Endothelial cell (in vitro differentiated cells): Measurements from ENCODE around the gene AKR1C1. TPM values are rescaled to one million over a fixed set of nuclear protein-coding genes. Genes with fewer than 3 reads are reported as not detected.
"Not testable (repeated sequence)": the region's sequence is repeated elsewhere in the genome, so short reads cannot be mapped to it uniquely, and the experiment has no call there.

Source experiments
- DNase-seq: peaks from one replicate; pipeline ENCODE4 v3.0.0; 2021; ENCODE audit warnings: low spot score
- H3K27ac Mint-ChIP-seq: one replicate; pipeline ENCODE4 v1.8.0; 2021; ENCODE audit warnings: mixed read lengths, inconsistent platforms; ENCODE audit not compliant: unreplicated experiment
- H3K27me3 Mint-ChIP-seq: one replicate; pipeline ENCODE4 v1.8.0; 2021; ENCODE audit warnings: mild to moderate bottlenecking, moderate library complexity, mixed read lengths, inconsistent platforms; ENCODE audit not compliant: unreplicated experiment
- H3K36me3 Mint-ChIP-seq: one replicate; pipeline ENCODE4 v1.8.0; 2021; ENCODE audit warnings: mild to moderate bottlenecking, low read depth, mixed read lengths, inconsistent platforms; ENCODE audit not compliant: unreplicated experiment
- H3K4me1 Mint-ChIP-seq: one replicate; pipeline ENCODE4 v1.8.0; 2021; ENCODE audit warnings: mild to moderate bottlenecking, mixed read lengths, inconsistent platforms; ENCODE audit not compliant: unreplicated experiment
- H3K4me3 Mint-ChIP-seq: one replicate; pipeline ENCODE4 v1.8.0; 2021; ENCODE audit warnings: mild to moderate bottlenecking, mixed read lengths, inconsistent platforms; ENCODE audit not compliant: unreplicated experiment
- H3K9me3 Mint-ChIP-seq: one replicate; pipeline ENCODE4 v1.8.0; 2021; ENCODE audit warnings: mixed read lengths, inconsistent platforms; ENCODE audit not compliant: unreplicated experiment
- total RNA-seq: library from RNA; stranded (reverse); fragmentation: NEBNext Ultra II Directional; extraction: Animal tissue kit (Norgen Biotek cat#: 25700); gene quantifications from one replicate; pipeline ENCODE4 v1.2.1, GENCODE V29; 2021; ENCODE audit not compliant: unreplicated experiment

AKR1C1 gene
- total RNA-seq, 1 donor from 2014 or later, result 1.6 TPM

DNA sequence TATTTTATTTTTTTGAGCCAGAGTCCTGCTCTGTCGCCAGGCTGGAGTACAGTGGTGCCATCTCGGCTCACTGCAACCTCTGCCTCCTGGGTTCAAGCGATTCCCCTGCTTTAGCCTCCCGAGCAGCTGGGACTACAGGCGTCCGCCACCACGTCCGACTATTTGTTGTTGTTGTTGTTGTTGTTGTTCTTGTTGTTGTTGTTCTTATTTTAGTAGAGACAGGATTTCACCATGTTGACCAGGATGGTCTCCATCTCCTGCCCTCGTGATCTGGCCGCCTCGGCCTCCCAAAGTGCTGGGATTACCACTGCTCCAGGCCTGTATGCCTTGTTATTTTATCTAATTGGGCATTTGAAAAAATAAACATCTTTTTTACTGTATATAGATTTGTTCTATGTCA is 1.7 kb upstream of the AKR1C1 start:
- DNase-seq, H3K36me3 Mint-ChIP-seq, H3K4me3 Mint-ChIP-seq, H3K27ac Mint-ChIP-seq, H3K9me3 Mint-ChIP-seq, H3K4me1 Mint-ChIP-seq, H3K27me3 Mint-ChIP-seq: not testable (repeated sequence)

DNA sequence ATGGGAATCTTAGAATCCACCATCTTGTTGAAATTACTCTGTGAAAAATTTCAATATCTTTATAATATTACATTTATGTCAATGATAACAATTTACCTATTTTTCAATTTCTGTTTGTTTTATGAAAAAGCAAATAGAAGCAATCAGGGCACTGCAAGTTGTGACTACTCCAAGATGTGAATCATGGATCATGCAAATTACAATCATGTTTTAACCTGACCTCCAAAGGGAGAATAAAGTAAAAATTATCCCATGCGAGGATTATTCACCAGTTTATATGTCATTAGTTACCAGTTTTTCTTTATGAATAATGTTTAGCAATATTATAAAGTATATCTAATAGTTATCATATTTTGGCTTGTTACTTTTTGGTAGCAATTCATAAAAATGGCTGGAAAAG is 907 bp upstream of the AKR1C1 start:
- not testable (repeated sequence) for H3K9me3 Mint-ChIP-seq, H3K36me3 Mint-ChIP-seq, H3K27ac Mint-ChIP-seq, H3K27me3 Mint-ChIP-seq, H3K4me3 Mint-ChIP-seq, H3K4me1 Mint-ChIP-seq, DNase-seq

DNA sequence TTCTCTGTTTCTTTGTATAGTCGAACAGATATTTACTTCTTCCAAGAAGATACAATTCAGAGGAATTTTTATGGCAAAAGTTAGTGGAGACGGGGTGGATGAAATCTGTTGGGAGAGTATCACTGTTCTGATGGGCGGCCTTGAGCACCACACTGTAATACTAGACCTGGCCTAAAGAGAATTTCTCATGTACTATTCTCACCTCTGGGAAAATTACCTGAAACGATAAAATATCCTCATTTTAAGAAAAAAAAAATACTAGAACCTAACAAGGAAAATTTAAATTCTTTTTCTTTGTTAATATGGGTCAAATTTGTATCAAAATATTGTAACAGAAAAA is 570 bp downstream of the AKR1C1 start:
- H3K27me3 Mint-ChIP-seq, H3K9me3 Mint-ChIP-seq, H3K36me3 Mint-ChIP-seq: not testable (repeated sequence)

DNA sequence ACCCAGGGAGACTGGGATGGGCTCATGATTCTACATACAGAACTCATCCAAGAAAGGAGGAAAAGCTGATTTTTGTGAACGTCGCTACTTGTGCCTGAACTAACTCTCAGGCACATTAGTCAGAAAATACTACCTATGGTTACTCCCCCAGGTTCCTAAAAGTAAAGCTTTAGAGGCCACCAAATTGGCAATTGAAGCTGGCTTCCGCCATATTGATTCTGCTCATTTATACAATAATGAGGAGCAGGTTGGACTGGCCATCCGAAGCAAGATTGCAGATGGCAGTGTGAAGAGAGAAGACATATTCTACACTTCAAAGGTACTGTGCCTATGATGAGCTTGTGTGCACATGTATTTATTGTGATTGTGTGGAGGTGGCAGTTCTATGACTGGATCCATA is 2.5 kb downstream of the AKR1C1 start:
- not testable (repeated sequence) for H3K36me3 Mint-ChIP-seq, H3K27me3 Mint-ChIP-seq, H3K4me3 Mint-ChIP-seq, DNase-seq, H3K4me1 Mint-ChIP-seq, H3K9me3 Mint-ChIP-seq, H3K27ac Mint-ChIP-seq

More for the DNA sequence above, 570 bp downstream of the AKR1C1 start:
- H3K4me3 Mint-ChIP-seq, DNase-seq, H3K27ac Mint-ChIP-seq, H3K4me1 Mint-ChIP-seq: not testable (repeated sequence)

DNA sequence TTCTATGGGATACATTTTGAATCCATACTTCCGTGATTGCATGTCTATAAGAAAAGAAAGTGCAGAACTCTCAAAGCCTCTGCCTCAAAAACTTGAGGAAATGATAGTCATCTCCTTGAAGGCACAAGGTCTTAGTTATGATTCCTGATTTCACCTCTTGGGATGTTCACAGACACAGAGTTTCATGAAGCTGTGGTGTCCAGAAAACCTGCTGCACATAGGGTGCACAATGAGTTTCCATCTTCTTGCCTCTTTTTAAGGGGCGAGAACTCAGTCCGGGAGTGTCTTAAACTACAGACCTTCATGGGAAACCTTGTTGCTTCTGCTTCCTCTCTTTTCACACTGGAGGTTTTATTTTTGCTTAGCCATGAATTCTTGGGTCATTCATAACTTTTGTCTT is 4.0 kb downstream of the AKR1C1 start:
- DNase-seq, H3K4me1 Mint-ChIP-seq, H3K36me3 Mint-ChIP-seq, H3K9me3 Mint-ChIP-seq, H3K27ac Mint-ChIP-seq, H3K27me3 Mint-ChIP-seq, H3K4me3 Mint-ChIP-seq: not testable (repeated sequence)

DNA sequence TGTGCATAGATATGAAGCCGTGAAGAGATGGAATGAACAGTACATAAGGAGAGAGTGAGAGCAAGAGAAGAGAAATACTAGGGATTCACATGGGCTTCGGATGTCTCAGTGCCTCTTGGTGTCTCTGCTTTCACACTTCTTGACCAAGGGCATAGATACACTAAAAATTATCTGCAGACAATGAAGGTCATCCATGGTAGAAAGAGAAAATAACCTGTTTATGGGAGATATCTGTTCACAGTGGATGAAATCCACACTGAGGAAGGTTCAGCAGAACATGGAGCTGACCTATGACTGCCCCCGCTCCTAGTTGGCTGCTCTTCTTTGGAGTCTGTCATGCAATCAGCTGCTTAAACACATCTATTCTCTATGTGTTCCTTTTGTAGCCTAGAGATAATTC is 6.1 kb downstream of the AKR1C1 start:
- not testable (repeated sequence) for H3K9me3 Mint-ChIP-seq, DNase-seq, H3K4me3 Mint-ChIP-seq, H3K27ac Mint-ChIP-seq, H3K36me3 Mint-ChIP-seq, H3K4me1 Mint-ChIP-seq, H3K27me3 Mint-ChIP-seq

DNA sequence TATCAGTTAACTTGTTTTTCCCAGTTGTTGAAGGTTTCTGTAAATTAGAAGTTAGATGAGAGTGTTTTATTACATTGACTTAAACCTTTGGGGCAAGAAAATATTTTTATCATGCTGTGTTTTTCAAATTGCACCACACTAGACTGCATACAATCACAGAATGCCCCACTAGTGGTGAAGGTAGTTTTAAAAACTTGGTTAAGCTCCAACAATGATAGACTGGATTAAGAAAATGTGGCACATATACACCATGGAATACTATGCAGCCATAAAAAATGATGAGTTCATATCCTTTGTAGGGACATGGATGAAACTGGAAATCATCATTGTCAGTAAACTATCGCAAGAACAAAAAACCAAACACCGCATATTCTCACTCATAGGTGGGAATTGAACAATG is 7.1 kb downstream of the AKR1C1 start:
- H3K27ac Mint-ChIP-seq, H3K4me3 Mint-ChIP-seq, DNase-seq, H3K4me1 Mint-ChIP-seq, H3K27me3 Mint-ChIP-seq, H3K36me3 Mint-ChIP-seq, H3K9me3 Mint-ChIP-seq: not testable (repeated sequence)

DNA sequence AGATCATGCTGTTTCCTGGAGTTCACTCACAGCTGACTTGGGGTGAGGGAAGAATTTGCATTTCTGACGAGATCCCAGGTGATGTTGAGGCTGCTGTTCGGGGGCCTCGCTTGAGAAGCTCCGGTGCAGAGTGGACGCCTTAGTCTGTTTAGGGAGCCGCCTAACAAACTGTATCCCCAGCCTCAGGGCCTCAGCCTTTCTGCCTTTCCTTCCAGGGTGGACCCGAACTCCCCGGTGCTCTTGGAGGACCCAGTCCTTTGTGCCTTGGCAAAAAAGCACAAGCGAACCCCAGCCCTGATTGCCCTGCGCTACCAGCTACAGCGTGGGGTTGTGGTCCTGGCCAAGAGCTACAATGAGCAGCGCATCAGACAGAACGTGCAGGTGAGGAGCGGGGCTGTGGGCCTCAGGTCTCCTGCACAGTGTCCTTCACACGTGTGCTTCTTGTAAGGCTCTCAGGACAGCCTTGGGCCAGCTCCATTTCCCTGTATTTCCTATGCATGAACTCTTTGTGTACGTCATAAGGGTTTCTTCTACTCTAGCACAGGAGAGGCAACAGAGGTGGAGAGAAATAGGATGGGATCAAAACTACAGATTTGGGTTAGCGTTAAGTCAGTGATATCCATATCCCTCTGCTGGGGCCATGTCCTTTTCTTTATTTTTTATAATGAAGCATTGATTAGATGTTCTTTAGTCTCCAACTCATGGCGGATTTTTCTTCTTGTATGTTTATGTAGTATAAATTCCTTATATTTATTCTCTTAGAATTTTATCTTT is 9.3 kb downstream of the AKR1C1 start:
- not testable (repeated sequence) for H3K27me3 Mint-ChIP-seq, H3K36me3 Mint-ChIP-seq, DNase-seq, H3K27ac Mint-ChIP-seq, H3K4me1 Mint-ChIP-seq, H3K9me3 Mint-ChIP-seq, H3K4me3 Mint-ChIP-seq

DNA sequence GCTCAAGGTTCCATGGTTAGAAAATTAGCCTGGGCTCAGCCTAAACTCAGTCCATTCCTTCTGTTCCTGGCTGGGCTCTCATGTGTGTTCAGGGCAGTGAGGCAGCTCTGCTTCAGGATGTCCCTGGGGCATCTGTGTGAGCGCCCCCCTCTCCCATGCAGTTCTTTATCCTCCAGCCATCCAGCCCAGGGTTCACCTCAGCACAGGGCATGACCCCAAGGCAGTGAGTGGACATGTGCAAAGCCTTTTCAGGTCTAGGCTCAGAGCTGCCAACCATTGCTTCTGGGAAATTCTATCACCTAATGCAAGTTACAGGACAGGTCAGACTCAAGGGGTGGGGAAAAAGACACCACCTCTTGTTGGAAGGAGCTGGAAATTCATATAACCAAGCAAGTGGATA is 10.1 kb downstream of the AKR1C1 start:
- DNase-seq, H3K9me3 Mint-ChIP-seq, H3K27me3 Mint-ChIP-seq, H3K27ac Mint-ChIP-seq, H3K4me1 Mint-ChIP-seq, H3K4me3 Mint-ChIP-seq, H3K36me3 Mint-ChIP-seq: not testable (repeated sequence)

DNA sequence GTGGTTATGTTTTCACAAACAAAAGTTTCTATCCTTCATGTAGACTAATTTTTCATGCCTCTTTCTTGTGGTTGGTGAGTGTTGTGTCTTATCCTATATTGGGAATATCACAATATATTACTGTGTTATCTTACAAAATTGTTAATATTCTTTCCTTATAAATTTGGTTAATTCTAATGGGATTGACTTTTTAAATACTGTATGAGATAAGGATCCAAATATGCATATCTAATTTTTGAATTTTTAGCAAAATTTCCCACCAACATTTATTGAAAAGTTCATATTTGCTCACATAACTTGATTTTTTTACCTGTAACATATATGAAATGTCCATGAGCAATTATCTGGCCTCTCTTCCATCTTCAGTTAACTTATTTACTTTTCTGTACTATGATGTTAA is 11.2 kb downstream of the AKR1C1 start:
- not testable (repeated sequence) for DNase-seq, H3K36me3 Mint-ChIP-seq, H3K27me3 Mint-ChIP-seq, H3K4me3 Mint-ChIP-seq, H3K4me1 Mint-ChIP-seq, H3K27ac Mint-ChIP-seq, H3K9me3 Mint-ChIP-seq
